HepG2 (cell line): ENCODE measurements around the gene OS9. TPM values are rescaled to one million over a fixed set of nuclear protein-coding genes. Genes with fewer than 3 reads are reported as not detected.

ENCODE experiments used
- ATAC-seq: fragments of 200-7000 bp; cut with Tn5 transposase; 3 replicates; pipeline ENCODE4 v1.9.1; 2020; ENCODE audit warnings: mild to moderate bottlenecking, moderate library complexity
- BruUV-seq: library from RNA; stranded (reverse); fragments of 400-500 nt; replicated peaks from 2 replicates; lab custom pipeline; 2021; lab: Mats Ljungman, UMichigan
- CTCF ChIA-PET: fragments of 300-600 bp; formaldehyde crosslinking; extraction: SDS; loops from one replicate; lab custom pipeline; 2021; ENCODE audit warnings: low total read pairs, inconsistent platforms, low intra/inter-chr PET ratio; lab: Yijun Ruan, JAX
- POLR2A ChIA-PET: fragments of 350-600 bp; sonication (Branson Sonifier 250); formaldehyde crosslinking; loops from one replicate; lab custom pipeline; 2020; ENCODE audit warnings: antibody characterized with exemption, inconsistent platforms; lab: Yijun Ruan, JAX
- DNase-seq: peaks from one replicate; pipeline ENCODE4 v3.0.0-alpha.2; 2015; ENCODE audit warnings: low spot score
- FAIRE-seq: peaks from 3 replicates; lab custom pipeline; 2011; peaks lifted over from hg19 to GRCh38; lab: Jason Lieb, UNC
- H2AFZ ChIP-seq: one replicate; pipeline ENCODE4 v1.6.1; 2011; ENCODE audit warnings: low read length, inconsistent platforms
- H3K27ac ChIP-seq: fragments of 300-600 bp; 3 replicates; pipeline ENCODE4 v1.8.0; 2011; ENCODE audit warnings: mixed run types, mild to moderate bottlenecking, mixed read lengths, low read length, inconsistent platforms; ENCODE audit not compliant: insufficient read depth; ENCODE audit errors: extremely low read length
- H3K27me3 ChIP-seq, 2 experiments: fragments of 200-600 bp in 1 of 2; 2 replicates in 1 of 2; 3 replicates in 1 of 2; pipeline versions ENCODE4 v1.6.0 to v1.8.0; 2011; ENCODE audit warnings: low read length in 2 of 2, mild to moderate bottlenecking in 2 of 2, moderate library complexity in 2 of 2, inconsistent platforms in 1 of 2; ENCODE audit not compliant: insufficient read depth in 2 of 2, control insufficient read depth in 1 of 2
- H3K36me3 ChIP-seq, 2 experiments: fragments of 200-600 bp in 1 of 2; replicated peaks in 1 of 2; 2 replicates in 1 of 2; 3 replicates in 1 of 2; pipeline versions ENCODE4 v1.5.1 to v1.8.0; 2011; ENCODE audit warnings: low read length in 2 of 2, inconsistent platforms in 1 of 2; ENCODE audit not compliant: insufficient read depth in 2 of 2, control insufficient read depth in 1 of 2
- H3K4me1 ChIP-seq: 2 replicates; pipeline ENCODE4 v1.5.1; 2012; ENCODE audit warnings: low read length, inconsistent platforms; ENCODE audit not compliant: insufficient read depth
- H3K4me2 ChIP-seq: 2 replicates; pipeline ENCODE4 v1.6.0; 2011; ENCODE audit warnings: low read depth, low read length, inconsistent platforms
- H3K4me3 ChIP-seq, 3 experiments: fragments of 200-600 bp in 1 of 3; sonication (generic), shearing (Covaris generic) in 1 of 3; replicated peaks in 1 of 3; 2 replicates each; pipeline ENCODE4 v1.5.1; 2011 to 2016; ENCODE audit warnings: low read length in 3 of 3, inconsistent platforms in 2 of 3, low read depth in 2 of 3, mild to moderate bottlenecking in 2 of 3, control low read depth in 1 of 3, mixed read lengths in 1 of 3; ENCODE audit not compliant: insufficient read depth in 1 of 3
- H3K79me2 ChIP-seq: one replicate; pipeline ENCODE4 v1.6.1; 2011; ENCODE audit warnings: low read length, inconsistent platforms; ENCODE audit not compliant: insufficient read depth
- H3K9ac ChIP-seq: 2 replicates; pipeline ENCODE4 v1.6.0; 2011; ENCODE audit warnings: mild to moderate bottlenecking, low read depth, low read length, inconsistent platforms; ENCODE audit not compliant: insufficient read depth
- H3K9me3 ChIP-seq: 2 replicates; pipeline ENCODE4 v1.5.1; 2012; ENCODE audit warnings: mild to moderate bottlenecking, low read length
- H4K20me1 ChIP-seq: 2 replicates; pipeline ENCODE4 v1.6.0; 2011; ENCODE audit warnings: inconsistent platforms, mild to moderate bottlenecking, low read length, moderate library complexity; ENCODE audit not compliant: insufficient read depth
- ARHGAP35 ChIP-seq: sonication (generic); formaldehyde crosslinking; IDR thresholded peaks from 2 replicates; pipeline ENCODE4 v1.9.0; 2022; ENCODE audit warnings: mild to moderate bottlenecking, inconsistent platforms, moderate library complexity, missing genetic modification reagents, borderline replicate concordance
- BHLHE40 ChIP-seq: IDR thresholded peaks from 2 replicates; pipeline ENCODE4 v1.6.1; 2011; ENCODE audit warnings: low read length, improper control_type of control experiment
- CENPT ChIP-seq: sonication (generic); formaldehyde crosslinking; IDR thresholded peaks from 2 replicates; pipeline ENCODE4 v1.8.0; 2022; ENCODE audit warnings: low read depth, mild to moderate bottlenecking, moderate library complexity, missing genetic modification reagents
- DNMT3B ChIP-seq: conservative IDR thresholded peaks from 2 replicates; pipeline ENCODE4 v1.6.1; 2016; ENCODE audit warnings: missing biosample characterization, control low read depth
- EZH2 ChIP-seq: conservative IDR thresholded peaks from 2 replicates; pipeline ENCODE4 v1.6.1; 2012; ENCODE audit warnings: mild to moderate bottlenecking, low read depth, low read length, moderate library complexity
- FOXM1 ChIP-seq: sonication (generic); formaldehyde crosslinking; IDR thresholded peaks from 2 replicates; pipeline ENCODE4 v1.5.0; 2020; ENCODE audit warnings: missing genetic modification reagents
- HDAC1 ChIP-seq: sonication (generic); formaldehyde crosslinking; IDR thresholded peaks from 2 replicates; pipeline ENCODE4 v1.5.1; 2020; ENCODE audit warnings: mild to moderate bottlenecking, missing genetic modification reagents
- REPIN1 ChIP-seq: sonication (generic); formaldehyde crosslinking; IDR thresholded peaks from 2 replicates; pipeline ENCODE4 v1.8.0; 2022; ENCODE audit warnings: missing genetic modification reagents, low read depth, mild to moderate bottlenecking, borderline replicate concordance
- SAP130 ChIP-seq: IDR thresholded peaks from 2 replicates; pipeline ENCODE4 v1.6.1; 2016; ENCODE audit warnings: low read depth
- SOX6 ChIP-seq, 2 experiments: fragments of 450-650 bp in 1 of 2; sonication (generic) in 1 of 2; formaldehyde crosslinking in 1 of 2; IDR thresholded peaks; 2 replicates each; pipeline versions ENCODE4 v1.4.0 to v1.6.1; 2017 to 2020; ENCODE audit warnings: antibody characterized with exemption in 1 of 2, mild to moderate bottlenecking in 1 of 2, missing genetic modification reagents in 1 of 2
- SRSF9 ChIP-seq: fragments of 200-400 bp; formaldehyde crosslinking; IDR thresholded peaks from 2 replicates; pipeline ENCODE4 v1.6.1; 2018; ENCODE audit warnings: borderline replicate concordance, mild to moderate bottlenecking, low read depth, low read length; ENCODE audit not compliant: insufficient read depth, poor library complexity, severe bottlenecking
- TEAD3 ChIP-seq: optimal IDR thresholded peaks from 2 replicates; pipeline ENCODE3; 2016; ENCODE audit warnings: borderline replicate concordance
- ZNF343 ChIP-seq: sonication (generic); formaldehyde crosslinking; IDR thresholded peaks from 2 replicates; pipeline ENCODE4 v1.4.0; 2020; ENCODE audit warnings: mild to moderate bottlenecking, missing genetic modification reagents
- ZNF431 ChIP-seq: sonication (generic); formaldehyde crosslinking; IDR thresholded peaks from 2 replicates; pipeline ENCODE4 v1.9.0; 2022; ENCODE audit warnings: missing genetic modification reagents, low read depth, mild to moderate bottlenecking, borderline replicate concordance
- ZNF570 ChIP-seq: sonication (generic); formaldehyde crosslinking; IDR thresholded peaks from 2 replicates; pipeline ENCODE4 v1.4.0; 2020; ENCODE audit warnings: mild to moderate bottlenecking, missing genetic modification reagents, borderline replicate concordance
- ZNF619 ChIP-seq: sonication (generic); formaldehyde crosslinking; IDR thresholded peaks from 2 replicates; pipeline ENCODE4 v1.4.0; 2020; ENCODE audit warnings: mild to moderate bottlenecking, missing genetic modification reagents
- WGBS: methylation state at CpG from one replicate; pipeline ENCODE4 v1.1.6; 2017; ENCODE audit warnings: low lambda C conversion rate; 5-methylcytosine and 5-hydroxymethylcytosine counted together
- in situ Hi-C: cut with HindIII; loops from 2 replicates; pipeline ENCODE4 v1.10.0; 2017; ENCODE audit warnings: low pct_unique_long_range_greater_than_20kb; ENCODE audit not compliant: extremely low pct_ligation_motif_present
- intact Hi-C: fragments of 100-400 bp; cut with micrococcal nuclease; formaldehyde crosslinking; loops from one replicate; pipeline ENCODE4 v1.10.0; 2022; ENCODE audit not compliant: unreplicated experiment
- polyA plus RNA-seq, 8 experiments: library from polyadenylated mRNA; depleted of rRNA in 3 of 8; stranded (reverse) in 7 of 8; unstranded in 1 of 8; fragments of >200 nt; fragmentation: Illumina TruSeq in 4 of 8; extraction: Trizol in 4 of 8; gene quantifications; 2 replicates each; pipeline versions ENCODE4 v1.2.1 to v1.2.3, GENCODE V29; 2011 to 2016; ENCODE audit warnings: low read depth in 4 of 8, missing spikeins in 1 of 8, mixed read lengths in 1 of 8; ENCODE audit not compliant: insufficient read depth in 1 of 8
- total RNA-seq, 5 experiments: library from RNA; depleted of rRNA; stranded (reverse); fragments of >200 nt; fragmentation: Illumina TruSeq; extraction: Trizol; gene quantifications; 2 replicates each; pipeline ENCODE4 v1.2.3, GENCODE V29; 2016; ENCODE audit warnings: low read depth in 1 of 5
- TF ChIP-seq, protein P1 (sequence below): sonication (generic); formaldehyde crosslinking; IDR thresholded peaks from 2 replicates; pipeline ENCODE4 v1.4.0; 2020; ENCODE audit warnings: missing genetic modification reagents
- TF ChIP-seq, protein P2 (sequence below): sonication (generic); formaldehyde crosslinking; IDR thresholded peaks from 2 replicates; pipeline ENCODE4 v1.4.0; 2020; ENCODE audit warnings: low read depth, mild to moderate bottlenecking, missing genetic modification reagents

OS9 gene
- total and polyA plus RNA-seq, 2 of the 13 experiments (the other 11 are each of a cell fraction or from before 2014, with no cell fraction given): 156 to 206 TPM

DNA sequence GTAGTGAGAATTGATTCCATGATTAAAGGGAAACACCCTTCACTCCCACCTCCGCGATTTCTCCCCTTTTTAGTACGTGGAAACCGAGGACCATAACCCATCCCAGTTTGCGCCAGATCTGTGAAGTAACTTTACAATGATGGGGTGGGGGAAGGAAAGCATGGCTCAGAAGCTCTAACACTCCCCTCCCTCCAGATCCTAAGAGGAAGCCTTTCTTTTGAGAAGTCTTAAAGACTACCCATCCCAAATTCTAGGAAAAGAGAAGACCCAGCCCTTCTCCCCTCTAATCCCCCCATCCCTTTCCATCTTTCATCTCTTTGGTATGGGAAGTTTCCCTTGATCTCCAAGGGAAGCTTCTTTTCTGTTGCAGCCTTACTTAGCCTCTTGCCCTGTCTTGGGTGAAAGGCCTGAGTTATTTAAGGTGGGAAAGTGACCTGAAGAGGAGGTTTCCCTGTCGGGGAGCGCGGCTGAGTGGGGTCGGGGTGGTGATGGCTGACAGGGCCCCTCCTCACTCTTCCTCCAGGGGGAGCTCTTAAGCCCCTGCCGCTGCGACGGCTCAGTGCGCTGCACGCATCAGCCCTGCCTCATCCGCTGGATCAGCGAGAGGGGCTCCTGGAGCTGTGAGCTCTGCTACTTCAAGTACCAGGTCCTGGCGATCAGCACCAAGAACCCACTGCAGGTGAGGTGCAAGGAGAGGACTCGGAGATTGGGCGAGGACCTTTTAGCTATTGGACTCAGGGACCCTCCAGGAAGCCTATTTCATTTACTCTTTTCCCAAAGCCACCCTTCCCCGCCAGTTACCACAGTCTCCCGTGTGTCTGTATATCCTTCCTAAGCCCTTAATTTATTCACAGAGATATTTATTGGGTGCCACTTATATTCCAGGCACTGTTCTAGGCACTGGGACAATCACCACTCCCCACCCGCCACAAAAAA is 62.7 kb downstream of the OS9 start (continued):
- peak; percentile 43; the same call in 1 of the 2 replicates for TF ChIP-seq SAP130 (CRISPR knock-in tag)
- TF ChIP-seq FOXM1 (CRISPR knock-in tag): no peak
- no peak for TF ChIP-seq TEAD3
- TF ChIP-seq ZNF343 (CRISPR knock-in tag): no peak
- no peak for TF ChIP-seq SOX6 (IDR thresholded peaks at IDR 0.05)
- no peak for TF ChIP-seq SOX6 (CRISPR knock-in tag; IDR thresholded peaks at IDR 0.05)
- TF ChIP-seq ZNF570 (CRISPR knock-in tag): no peak
- no peak for TF ChIP-seq ARHGAP35
- TF ChIP-seq HDAC1 (CRISPR knock-in tag): peak; percentile 35; the same call in 1 of the 2 replicates
- TF ChIP-seq ZNF619 (CRISPR knock-in tag): no peak
- TF ChIP-seq ZNF431 (CRISPR knock-in tag): no peak
- TF ChIP-seq, all 625 proteins: peak for 60

DNA sequence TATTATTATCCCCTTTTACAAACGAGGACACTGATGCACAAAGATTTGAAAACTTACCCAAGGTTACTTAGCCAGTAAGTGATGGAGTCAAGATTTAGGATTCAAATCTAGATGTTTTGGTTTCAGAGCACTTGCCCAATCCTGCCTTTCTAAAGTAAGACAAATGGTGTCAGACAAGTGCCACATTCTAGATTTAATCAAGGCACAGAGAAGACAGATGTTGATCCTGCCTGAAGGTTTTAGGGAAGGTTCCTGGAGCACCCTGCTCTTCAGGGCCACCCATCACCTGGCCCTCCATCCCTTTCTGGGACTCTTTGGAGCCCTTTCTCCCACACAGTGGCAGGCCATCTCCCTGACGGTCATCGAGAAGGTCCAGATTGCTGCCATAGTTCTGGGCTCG is 63.8 kb downstream of the OS9 start:
- H3K4me1 ChIP-seq: peaks cover 38% of the 10 kb centered on the region
- H4K20me1 ChIP-seq: 0 out of 2 replicates have a peak, but pooled peaks cover 5% of the 10 kb centered on the region
- H3K4me2 ChIP-seq: no peak overlapping the region
- intact Hi-C loops: no loop called here
- CTCF ChIA-PET: no interaction called here
- no peak overlapping the region for H2AFZ ChIP-seq
- no peak overlapping the region for H3K9ac ChIP-seq
- H3K36me3 ChIP-seq: no peaks in the 10 kb centered on the region; a peak in 1 of 5 replicates
- peaks cover 3% of the 10 kb centered on the region for H3K79me2 ChIP-seq
- in situ Hi-C loops: no loop called here
- H3K27me3 ChIP-seq: no peaks in the 10 kb centered on the region
- WGBS: 93% methylated on average over 4 of the region's 4 CpGs
- TF ChIP-seq REPIN1 (CRISPR knock-in tag) (no peak), BHLHE40 (no peak), SRSF9 (no peak), EZH2 (no peak), CENPT (CRISPR knock-in tag) (no peak), DNMT3B (CRISPR knock-in tag) (no peak)
- TF ChIP-seq, protein P1, sequence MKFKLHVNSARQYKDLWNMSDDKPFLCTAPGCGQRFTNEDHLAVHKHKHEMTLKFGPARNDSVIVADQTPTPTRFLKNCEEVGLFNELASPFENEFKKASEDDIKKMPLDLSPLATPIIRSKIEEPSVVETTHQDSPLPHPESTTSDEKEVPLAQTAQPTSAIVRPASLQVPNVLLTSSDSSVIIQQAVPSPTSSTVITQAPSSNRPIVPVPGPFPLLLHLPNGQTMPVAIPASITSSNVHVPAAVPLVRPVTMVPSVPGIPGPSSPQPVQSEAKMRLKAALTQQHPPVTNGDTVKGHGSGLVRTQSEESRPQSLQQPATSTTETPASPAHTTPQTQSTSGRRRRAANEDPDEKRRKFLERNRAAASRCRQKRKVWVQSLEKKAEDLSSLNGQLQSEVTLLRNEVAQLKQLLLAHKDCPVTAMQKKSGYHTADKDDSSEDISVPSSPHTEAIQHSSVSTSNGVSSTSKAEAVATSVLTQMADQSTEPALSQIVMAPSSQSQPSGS (CRISPR knock-in tag): no peak
- TF ChIP-seq, protein P2, sequence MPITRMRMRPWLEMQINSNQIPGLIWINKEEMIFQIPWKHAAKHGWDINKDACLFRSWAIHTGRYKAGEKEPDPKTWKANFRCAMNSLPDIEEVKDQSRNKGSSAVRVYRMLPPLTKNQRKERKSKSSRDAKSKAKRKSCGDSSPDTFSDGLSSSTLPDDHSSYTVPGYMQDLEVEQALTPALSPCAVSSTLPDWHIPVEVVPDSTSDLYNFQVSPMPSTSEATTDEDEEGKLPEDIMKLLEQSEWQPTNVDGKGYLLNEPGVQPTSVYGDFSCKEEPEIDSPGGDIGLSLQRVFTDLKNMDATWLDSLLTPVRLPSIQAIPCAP (CRISPR knock-in tag): no peak
- H3K27ac ChIP-seq: no peak overlapping the region
- ATAC-seq: no peak
- no peak for FAIRE-seq
- H3K4me3 ChIP-seq: no peak overlapping the region
- DNase-seq: no peak
- no TSS peak for BruUV-seq
- no peaks in the 10 kb centered on the region for H3K9me3 ChIP-seq
- POLR2A ChIA-PET: interaction anchor here (3.0 kb wide), 1 partner anchor 14 kb away, joined by 14 read pairs; the partner anchor contains the start of genes EEF1AKMT3 and METTL1
